Prostate gland (tissue), 2 donors: ENCODE results near the gene HLX. TPM values are rescaled to one million over a fixed set of nuclear protein-coding genes. Genes with fewer than 3 reads are reported as not detected.

Experiments
- DNase-seq: peaks from one replicate; pipeline ENCODE4 v3.0.0-alpha.2; 2019; ENCODE audit warnings: low spot score
- H3K27ac ChIP-seq, 2 donors: fragments of 200-600 bp; sonication (generic); 2 replicates each; pipeline ENCODE4 v1.5.1; 2017 to 2019
- H3K27me3 ChIP-seq: fragments of 200-600 bp; sonication (generic); replicated peaks from 2 replicates; pipeline ENCODE4 v1.5.1; 2019; ENCODE audit not compliant: insufficient read depth
- H3K36me3 ChIP-seq, 2 donors: fragments of 200-600 bp; sonication (generic); 1 replicate in 1 of 2; 2 replicates in 1 of 2; pipeline versions ENCODE4 v1.5.1 to v1.8.1; 2017 to 2019
- H3K4me1 ChIP-seq: fragments of 200-600 bp; sonication (generic); replicated peaks from 2 replicates; pipeline ENCODE4 v1.5.1; 2019
- H3K4me3 ChIP-seq, 2 donors: fragments of 200-600 bp; sonication (generic); 2 replicates each; pipeline ENCODE4 v1.5.1; 2017 to 2019
- H3K9me3 ChIP-seq: fragments of 200-600 bp; sonication (generic); 2 replicates; pipeline ENCODE4 v1.5.1; 2017
- CTCF ChIP-seq, 4 experiments: fragments of 200-600 bp in 2 of 4; fragments of 450-650 bp in 2 of 4; sonication (generic) in 2 of 4; IDR thresholded peaks; 1 replicate in 3 of 4; 2 replicates in 1 of 4; pipeline ENCODE4 v1.5.1; 2016 to 2019; ENCODE audit warnings: antibody characterized with exemption in 4 of 4, mild to moderate bottlenecking in 2 of 4, moderate library complexity in 2 of 4
- POLR2A ChIP-seq: fragments of 450-650 bp; IDR thresholded peaks from one replicate; pipeline ENCODE4 v1.6.1; 2016; ENCODE audit warnings: antibody characterized with exemption, mild to moderate bottlenecking
- POLR2AphosphoS5 ChIP-seq: sonication (generic); formaldehyde crosslinking; IDR thresholded peaks from one replicate; pipeline ENCODE4 v1.6.1; 2017; ENCODE audit warnings: antibody characterized with exemption
- WGBS: methylation state at CpG from one replicate; pipeline ENCODE4 v1.1.5; 2018; 5-methylcytosine and 5-hydroxymethylcytosine counted together
- intact Hi-C: fragments of 100-400 bp; cut with DNase I; formaldehyde crosslinking; loops from one replicate; pipeline ENCODE4 v1.14.2; 2022
- total RNA-seq, 2 donors: library from RNA; depleted of rRNA; stranded (reverse); fragments of >200 nt; gene quantifications; one replicate each; pipeline ENCODE4 v1.1.0, GENCODE V29; 2016

Gene HLX
- total RNA-seq, 2 donors from 2014 or later: 2.3 to 8.2 TPM

DNA sequence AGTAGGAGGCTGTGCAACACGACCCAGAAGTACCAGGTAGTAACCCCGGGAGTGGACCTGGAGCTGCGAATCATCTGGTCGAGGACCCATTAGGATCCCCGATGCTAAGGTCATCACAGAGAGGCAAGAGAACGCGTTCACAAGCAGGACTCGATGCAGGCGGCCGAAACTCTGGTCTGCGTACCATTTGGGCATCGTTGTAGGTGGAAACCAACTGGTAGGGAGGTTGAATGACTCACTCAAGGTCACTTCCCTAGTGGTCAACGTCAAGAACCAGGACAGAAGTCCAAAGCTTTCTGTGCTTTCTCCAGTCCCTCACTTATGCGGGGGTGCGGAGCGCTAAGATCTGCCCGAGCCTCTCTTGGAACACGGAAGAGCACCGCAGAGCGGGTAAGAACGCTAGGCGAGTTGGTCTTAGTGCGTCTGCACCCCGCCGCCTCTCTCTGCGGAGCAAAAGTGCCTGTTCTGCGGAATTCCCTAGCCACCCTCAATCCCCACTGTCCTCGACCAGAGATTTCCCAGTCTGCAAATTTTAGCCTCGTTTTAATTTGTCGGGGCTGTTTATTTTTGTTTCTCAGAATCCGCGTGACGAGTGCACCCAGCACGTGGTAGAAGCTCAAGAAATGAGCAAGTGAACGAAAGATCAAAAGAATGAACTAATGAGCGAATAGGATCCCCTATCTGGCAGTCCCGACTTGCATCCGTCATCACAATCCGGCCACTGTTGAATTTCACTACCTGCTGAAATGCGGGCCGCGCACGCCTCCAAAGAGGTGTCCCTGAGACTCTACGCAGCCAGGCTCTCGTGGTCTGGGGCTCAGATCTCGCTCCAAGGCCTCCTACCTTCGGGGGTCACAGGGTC, 12.2 kb downstream of the HLX start:
- intact Hi-C loops: no loop called here
- no peaks in the 10 kb centered on the region for H3K9me3 ChIP-seq
- no peaks in the 10 kb centered on the region for H3K4me1 ChIP-seq
- peaks cover 64% of the 10 kb centered on the region for H3K27me3 ChIP-seq
- DNase-seq: no peak
- TF ChIP-seq CTCF (IDR thresholded peaks at IDR 0.05) (no peak), POLR2A (no peak), POLR2AphosphoS5 (no peak)
- no peak overlapping the region for H3K27ac ChIP-seq
- no peaks in the 10 kb centered on the region for H3K36me3 ChIP-seq
- no peak overlapping the region for H3K4me3 ChIP-seq
- WGBS: 10% methylated on average over 46 of the region's 47 CpGs

DNA sequence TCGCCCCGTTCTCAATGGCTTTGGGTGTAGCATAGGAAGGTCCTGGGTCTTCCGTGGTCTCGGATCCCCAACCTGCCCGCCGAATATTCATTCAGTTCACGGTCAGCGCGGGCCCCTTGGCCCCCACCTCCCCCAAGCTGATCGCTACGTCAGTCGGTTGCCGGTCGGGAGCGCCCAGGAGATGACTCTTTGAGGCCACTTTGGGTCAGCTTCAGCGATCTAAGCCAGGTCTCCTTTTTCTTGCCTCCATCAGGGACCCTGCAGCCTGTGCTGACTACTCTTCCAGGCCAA, 12.8 kb downstream of the HLX start:
- DNase-seq: no peak
- WGBS: 25% methylated on average over 15 of the region's 16 CpGs
- H3K4me3 ChIP-seq: no peak overlapping the region
- no peaks in the 10 kb centered on the region for H3K9me3 ChIP-seq
- intact Hi-C loops: no loop called here
- H3K27me3 ChIP-seq: peaks cover 58% of the 10 kb centered on the region
- no peaks in the 10 kb centered on the region for H3K36me3 ChIP-seq
- no peaks in the 10 kb centered on the region for H3K4me1 ChIP-seq
- TF ChIP-seq POLR2AphosphoS5: no peak
- TF ChIP-seq CTCF (IDR thresholded peaks at IDR 0.05): no peak
- no peak for TF ChIP-seq POLR2A
- H3K27ac ChIP-seq: no peak overlapping the region

DNA sequence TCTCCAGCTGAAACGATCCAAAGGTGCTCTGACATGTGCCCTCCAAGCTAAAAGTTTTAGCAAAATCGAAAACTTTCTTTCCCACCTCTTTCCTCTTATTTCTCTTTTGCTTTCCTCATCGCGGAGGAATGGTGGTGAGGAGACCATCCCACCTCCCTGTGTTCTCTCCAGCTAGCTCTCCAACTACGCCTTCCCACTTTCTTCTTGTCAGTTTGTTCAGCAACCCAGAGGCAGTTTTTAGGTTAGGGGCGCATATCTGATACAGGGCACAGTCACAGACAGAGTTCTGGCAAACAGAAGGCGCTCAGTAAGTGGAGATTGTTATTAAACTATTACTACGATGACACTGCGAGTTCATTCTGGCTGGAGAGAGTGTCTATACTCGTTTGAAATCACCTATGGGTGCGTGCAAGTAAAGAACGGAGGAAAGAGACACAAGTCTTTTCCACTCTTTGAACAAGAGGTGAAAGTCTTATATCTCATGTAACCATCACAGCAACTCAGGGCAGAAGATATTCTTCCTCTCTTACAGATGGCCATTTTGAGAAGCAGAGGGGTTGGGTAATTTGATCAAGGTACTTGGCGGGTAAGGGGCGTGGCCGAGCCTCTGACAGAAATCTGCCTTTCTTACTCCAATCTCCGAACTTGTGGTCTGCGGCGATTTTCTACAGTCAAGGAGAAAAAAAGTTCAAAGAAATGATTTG, 13.9 kb downstream of the HLX start:
- no peak for DNase-seq
- intact Hi-C loops: no loop called here
- TF ChIP-seq CTCF (IDR thresholded peaks at IDR 0.05) (no peak), POLR2A (no peak), POLR2AphosphoS5 (no peak)
- no peaks in the 10 kb centered on the region for H3K4me1 ChIP-seq
- peaks cover 47% of the 10 kb centered on the region for H3K27me3 ChIP-seq
- no peaks in the 10 kb centered on the region for H3K9me3 ChIP-seq
- H3K36me3 ChIP-seq: no peaks in the 10 kb centered on the region
- no peak overlapping the region for H3K4me3 ChIP-seq
- WGBS: 17% methylated on average over 18 of the region's 18 CpGs
- H3K27ac ChIP-seq: no peak overlapping the region

GRCh38 chr1:220893701-220894024, 14.4 kb downstream of the HLX start:
- no peaks in the 10 kb centered on the region for H3K36me3 ChIP-seq
- no peaks in the 10 kb centered on the region for H3K4me1 ChIP-seq
- H3K4me3 ChIP-seq: no peak overlapping the region
- H3K9me3 ChIP-seq: no peaks in the 10 kb centered on the region
- intact Hi-C loops: no loop called here
- H3K27me3 ChIP-seq: peaks cover 46% of the 10 kb centered on the region
- 17% methylated on average over 11 of the region's 11 CpGs for WGBS
- no peak overlapping the region for H3K27ac ChIP-seq
- TF ChIP-seq POLR2AphosphoS5 (no peak), CTCF (IDR thresholded peaks at IDR 0.05) (no peak), POLR2A (no peak)
- DNase-seq: no peak
